Measurements from ENCODE around the gene CXCL5.
"Not testable (repeated sequence)": the region's sequence is repeated elsewhere in the genome, so short reads cannot be mapped to it uniquely, and the experiment has no call there.

CXCL5 gene

DNA sequence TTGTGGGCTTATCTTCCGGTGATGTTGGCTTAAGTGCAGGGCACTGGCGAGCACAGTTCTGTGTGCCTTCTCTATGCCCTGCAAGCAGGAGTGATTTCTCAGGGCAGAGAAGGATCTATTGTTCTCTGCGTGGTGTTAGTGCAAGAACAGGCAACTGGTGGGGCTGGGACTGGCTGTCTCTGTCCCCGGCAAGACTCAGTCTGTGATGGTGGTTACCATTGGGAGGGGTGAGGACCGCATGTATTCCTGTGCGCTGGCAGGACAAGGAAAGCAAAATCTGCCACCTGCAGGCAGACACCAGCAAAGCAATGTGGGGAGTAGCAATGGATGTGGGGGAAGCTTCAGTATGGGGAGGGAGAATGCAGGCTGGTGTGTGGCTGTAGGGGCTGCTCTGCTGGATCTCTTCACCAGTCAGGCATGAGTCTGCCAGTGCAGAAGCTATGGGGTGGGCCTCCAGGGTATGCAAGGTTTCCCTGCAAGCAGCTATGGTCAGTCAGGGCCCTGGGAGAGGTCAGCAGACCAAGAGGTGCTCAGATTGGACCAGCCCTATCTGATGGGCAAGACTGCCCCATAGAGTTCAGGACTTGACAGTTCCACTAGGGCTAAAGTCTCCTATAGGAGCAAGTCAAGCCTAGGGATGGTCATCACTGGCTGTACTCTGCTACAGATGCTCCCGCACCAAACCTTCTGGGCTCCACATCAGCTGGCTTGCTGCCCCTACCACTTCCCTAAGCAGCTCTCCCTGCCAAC, 33.4 kb downstream of the CXCL5 start:
- no peak for DNase-seq

DNA sequence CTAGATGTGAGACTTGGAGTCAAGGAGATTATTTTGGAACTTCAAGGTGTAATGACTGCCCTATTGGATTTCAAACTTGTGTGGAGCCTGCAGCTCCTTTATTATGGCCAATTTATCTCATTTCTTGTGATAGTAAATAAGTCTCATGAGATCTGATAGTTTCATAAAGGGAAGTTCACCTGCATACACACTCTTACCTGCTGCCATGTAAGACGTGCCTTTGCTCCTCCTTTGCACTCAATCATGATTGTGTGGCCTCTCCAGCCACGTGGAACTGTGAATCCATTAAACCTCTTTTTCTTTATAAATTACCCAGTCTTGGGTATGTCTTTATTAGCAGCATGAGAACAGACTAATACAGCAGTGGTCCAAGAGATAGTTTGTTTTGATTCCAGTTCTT, 35.8 kb downstream of the CXCL5 start:
- DNase-seq: no peak

DNA sequence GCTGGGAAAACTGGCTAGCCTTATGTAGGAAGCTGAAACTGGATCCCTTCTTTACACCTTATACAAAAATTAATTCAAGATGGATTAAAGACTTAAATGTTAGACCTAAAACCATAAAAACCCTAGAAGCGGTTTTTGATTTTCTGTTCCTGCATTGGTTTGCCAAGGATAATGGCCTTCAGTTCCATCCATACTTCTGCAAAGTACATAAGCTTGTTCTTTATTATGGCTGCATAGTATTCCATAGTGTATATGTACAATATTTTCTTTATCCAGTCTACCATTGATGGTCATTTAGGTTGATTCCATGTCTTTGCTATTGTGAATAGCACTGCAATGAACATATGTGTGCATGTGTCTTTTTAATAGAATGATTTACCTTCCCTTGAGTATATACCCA, 39.4 kb downstream of the CXCL5 start:
- not testable (repeated sequence) for DNase-seq

DNA sequence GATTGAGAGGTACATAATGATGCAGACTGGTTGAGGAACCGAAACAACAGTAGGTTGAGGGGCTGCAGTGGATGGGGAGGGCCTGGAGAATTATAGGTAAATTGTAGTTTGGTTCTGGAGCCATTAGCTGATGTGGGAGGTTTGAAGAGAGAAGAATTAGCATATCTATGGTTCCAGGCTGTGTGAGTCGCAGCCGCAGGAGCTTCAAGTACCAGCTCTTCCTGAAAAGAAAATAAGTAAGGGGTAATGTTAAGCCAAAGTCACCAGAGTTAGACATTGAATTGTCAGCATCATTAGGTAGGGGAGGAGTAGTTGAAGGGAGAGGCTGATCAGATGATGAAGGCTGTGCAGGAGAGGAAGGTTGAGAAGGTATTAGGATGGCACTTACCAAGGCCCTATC, 46.1 kb downstream of the CXCL5 start:
- DNase-seq: no peak

DNA sequence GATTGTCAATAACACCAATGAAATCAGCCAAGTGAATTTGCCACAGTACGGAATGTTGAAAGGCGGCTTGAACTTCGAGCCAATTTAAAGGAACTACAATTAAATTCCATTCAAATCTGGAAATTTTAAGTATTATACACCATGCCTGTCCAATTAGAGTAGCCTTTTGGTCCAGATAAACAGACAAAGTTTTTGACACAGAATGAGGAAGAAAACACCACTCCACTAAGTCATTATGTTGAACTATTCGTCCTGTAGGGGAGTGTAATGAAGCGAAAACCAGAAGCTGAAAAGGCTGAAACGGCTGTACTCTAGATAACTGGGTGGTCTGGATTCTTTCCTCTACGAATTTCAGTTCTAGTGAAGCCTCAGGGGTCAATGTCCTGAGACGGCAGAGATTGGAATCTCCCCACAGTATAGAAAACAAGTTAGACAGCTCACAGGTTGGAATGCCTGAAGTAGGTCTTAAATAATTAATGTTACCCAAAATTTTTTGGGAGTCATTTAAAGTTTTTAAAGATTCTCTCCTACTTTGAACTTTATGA, 48.0 kb downstream of the CXCL5 start:
- DNase-seq: not testable (repeated sequence)

DNA sequence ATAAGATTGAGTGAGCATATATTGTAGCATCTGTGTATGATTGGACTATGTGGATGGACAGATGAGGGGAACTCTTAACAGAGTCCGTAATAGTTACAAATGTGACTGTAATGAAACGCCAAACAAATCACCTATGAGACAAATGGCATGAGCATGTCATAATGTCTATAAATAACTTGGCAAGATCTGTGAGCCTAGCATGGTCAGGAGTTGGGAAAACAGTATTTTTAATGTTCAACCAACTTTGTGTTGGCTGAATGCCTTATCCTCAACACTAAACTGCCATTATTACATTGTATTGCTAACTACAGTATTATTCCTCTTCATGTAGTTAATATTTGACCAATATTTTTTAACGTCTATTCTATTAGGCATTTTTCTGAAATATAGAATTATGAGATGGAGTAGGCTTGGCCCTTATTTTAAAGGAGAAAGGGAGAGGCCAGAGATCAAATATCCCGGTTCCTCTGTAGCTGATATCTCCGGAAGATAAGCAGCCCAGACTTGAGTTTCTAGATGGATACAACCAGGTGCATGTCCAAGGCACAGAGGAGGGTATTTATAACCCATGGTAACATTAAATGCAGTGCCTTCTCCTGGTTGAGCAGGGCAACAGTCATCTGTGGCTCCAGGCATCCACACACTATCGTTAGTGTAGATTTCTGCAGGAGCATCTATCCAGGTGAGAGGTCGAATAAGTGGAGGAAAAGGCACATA, 49.3 kb downstream of the CXCL5 start:
- no peak for DNase-seq

DNA sequence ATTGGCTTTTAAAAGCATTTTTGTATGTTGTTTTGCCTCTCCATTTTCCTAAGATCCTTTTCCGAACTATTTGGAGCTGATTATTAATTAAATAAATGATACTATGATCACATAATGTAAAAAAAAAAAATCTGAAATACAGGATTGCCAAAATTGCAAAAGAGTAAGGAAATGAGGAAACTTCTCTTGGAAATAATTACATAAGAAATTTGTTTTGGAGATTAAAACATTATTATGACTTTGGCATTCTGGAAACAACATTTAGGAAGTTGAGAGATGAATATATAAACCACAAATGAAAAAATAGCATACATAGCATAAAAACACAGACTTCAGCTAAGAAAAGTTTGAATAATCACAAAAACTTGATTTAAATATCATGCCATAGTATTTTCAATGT, 50.2 kb downstream of the CXCL5 start:
- no peak for DNase-seq

DNA sequence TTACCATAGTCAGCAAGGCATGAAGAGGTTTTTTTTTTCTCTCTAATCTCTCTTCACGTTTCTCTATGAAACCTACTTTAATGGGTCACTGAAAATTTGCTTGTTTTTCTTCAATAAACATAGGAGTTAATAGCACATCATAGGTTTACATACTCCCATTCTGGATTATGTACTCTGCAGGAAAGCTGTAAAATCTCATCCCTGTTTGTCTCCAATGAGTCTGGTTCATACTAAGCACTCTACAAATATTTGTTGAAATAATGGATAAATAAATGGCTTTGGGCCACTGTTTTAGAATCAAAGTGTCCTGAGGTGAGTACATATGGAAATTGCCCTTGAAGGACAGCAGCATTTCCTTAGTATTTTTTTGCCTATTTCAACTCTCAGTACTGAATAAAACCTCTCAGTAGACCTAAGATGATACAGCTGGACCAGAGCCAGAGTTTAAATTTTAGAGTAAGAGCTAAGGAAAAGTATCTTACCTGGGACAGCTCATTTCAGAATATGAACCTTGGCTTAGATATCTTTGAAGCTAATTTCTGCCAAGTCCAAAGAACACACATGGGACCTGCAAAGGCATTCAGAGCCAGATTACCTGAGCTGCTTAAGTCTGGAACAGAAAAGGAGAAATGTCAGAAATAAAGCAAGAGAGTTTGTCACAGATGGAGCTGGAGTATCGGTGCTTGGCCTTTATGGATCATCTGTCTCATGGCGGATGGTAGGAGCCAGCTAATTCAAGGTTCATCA, 51.1 kb downstream of the CXCL5 start:
- no peak for DNase-seq

DNA sequence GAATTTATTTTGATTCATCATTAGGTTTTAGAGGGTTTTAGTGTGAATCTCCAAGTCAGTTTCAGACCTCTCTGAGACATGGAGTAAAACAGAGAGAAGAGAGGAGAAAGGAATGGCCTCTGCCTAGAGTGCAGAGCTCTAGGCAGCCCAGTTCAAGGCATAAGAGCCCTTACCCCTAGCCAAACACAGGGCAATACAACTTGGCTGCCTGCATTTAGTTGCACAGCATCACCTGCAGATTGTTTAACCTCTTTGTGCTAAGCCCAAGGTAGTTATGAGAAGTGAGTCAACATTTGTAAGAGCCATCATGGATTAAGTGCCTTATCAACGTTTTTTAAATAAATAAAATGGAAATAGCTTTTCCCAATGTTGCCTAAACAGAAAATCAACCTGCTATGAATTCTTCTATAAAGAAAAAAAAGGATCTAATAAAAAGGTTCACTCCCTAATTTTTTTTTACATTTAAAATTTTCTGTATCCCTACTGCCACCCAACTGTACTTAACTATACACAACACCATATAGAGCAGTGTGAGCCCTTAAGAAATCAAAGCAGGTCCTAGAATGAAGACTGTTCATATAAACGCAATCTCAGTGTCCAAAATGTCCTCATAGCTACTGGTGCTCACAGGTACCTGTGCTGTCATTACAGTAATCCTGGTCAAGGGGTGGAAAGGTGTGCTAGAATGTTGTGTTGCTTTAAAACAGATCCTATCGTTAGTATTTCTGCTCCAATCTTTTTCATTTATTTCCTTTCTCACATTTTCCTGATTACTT, 52.6 kb downstream of the CXCL5 start:
- DNase-seq: no peak

Measured in activated CD4-positive, alpha-beta T cell treated with anti-CD3 and anti-CD28 coated beads for 48 hours (primary cell).